ENCODE data around the gene MRPL12.

DNA sequence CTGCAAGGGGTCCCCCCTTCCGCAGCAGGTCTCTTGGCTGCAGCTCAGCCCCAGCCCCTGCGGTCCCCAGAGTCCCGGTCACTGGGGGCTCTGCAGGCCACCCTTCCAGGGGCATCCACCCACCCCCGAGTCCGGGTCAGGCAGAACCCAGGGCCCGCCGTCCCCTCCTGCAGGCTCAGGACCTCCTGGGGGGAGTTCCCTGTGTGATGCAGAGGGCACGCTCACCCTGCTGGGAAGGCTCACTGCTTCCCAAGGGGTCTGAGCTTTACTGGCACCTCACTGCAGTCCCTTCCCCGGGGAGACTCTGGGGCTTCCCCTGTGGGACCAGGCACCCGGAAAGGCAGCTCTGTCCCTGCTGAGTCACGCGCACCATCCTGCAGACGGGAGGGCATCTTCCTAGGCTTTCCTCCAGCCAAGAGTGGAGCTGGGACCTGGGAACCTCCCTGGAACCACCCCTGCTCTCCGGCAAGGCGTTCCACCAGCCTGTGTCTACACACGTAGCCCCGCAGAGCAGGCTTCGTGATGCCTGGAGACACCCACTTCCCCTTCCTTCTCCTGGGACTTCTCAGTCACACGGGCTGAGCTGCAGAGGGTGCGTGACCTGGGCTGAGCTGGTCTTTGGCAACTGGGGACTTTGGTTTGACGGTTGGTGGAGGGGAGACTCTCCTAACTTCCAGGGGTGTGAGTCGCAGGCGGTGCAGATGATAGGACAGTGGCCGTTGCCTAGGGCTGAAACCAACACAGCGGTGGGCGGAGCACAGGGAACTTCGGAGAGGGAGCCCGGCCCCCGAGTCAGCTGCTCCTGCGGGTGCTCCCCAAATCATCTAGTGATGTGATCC is 32.3 kb downstream of the MRPL12 start:
- TF ChIP-seq, protein P1, sequence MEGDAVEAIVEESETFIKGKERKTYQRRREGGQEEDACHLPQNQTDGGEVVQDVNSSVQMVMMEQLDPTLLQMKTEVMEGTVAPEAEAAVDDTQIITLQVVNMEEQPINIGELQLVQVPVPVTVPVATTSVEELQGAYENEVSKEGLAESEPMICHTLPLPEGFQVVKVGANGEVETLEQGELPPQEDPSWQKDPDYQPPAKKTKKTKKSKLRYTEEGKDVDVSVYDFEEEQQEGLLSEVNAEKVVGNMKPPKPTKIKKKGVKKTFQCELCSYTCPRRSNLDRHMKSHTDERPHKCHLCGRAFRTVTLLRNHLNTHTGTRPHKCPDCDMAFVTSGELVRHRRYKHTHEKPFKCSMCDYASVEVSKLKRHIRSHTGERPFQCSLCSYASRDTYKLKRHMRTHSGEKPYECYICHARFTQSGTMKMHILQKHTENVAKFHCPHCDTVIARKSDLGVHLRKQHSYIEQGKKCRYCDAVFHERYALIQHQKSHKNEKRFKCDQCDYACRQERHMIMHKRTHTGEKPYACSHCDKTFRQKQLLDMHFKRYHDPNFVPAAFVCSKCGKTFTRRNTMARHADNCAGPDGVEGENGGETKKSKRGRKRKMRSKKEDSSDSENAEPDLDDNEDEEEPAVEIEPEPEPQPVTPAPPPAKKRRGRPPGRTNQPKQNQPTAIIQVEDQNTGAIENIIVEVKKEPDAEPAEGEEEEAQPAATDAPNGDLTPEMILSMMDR (tag by site-specific recombination; IDR thresholded peaks at IDR 0.05) = no peak
- TF ChIP-seq SP7 (tag by site-specific recombination; IDR thresholded peaks at IDR 0.05) (peak; percentile 49; the same call in 1 of the 2 replicates), ZNF658 (tag by site-specific recombination; IDR thresholded peaks at IDR 0.05) (no peak), ZNF274 (IDR thresholded peaks at IDR 0.05; ENCODE audit: low read length) (no peak), ZNF274 (tag by site-specific recombination; IDR thresholded peaks at IDR 0.05; ENCODE audit: borderline replicate concordance) (no peak), TCF7L2 (IDR thresholded peaks at IDR 0.05; ENCODE audit: borderline replicate concordance, low read depth, low read length) (no peak), KLF16 (tag by site-specific recombination; IDR thresholded peaks at IDR 0.05) (no peak), BCL11A (tag by site-specific recombination; IDR thresholded peaks at IDR 0.05; ENCODE audit: low read depth) (no peak), YY1 (tag by site-specific recombination; IDR thresholded peaks at IDR 0.05) (no peak), ZNF544 (tag by site-specific recombination; IDR thresholded peaks at IDR 0.05) (no peak)
- TF ChIP-seq, protein P2, sequence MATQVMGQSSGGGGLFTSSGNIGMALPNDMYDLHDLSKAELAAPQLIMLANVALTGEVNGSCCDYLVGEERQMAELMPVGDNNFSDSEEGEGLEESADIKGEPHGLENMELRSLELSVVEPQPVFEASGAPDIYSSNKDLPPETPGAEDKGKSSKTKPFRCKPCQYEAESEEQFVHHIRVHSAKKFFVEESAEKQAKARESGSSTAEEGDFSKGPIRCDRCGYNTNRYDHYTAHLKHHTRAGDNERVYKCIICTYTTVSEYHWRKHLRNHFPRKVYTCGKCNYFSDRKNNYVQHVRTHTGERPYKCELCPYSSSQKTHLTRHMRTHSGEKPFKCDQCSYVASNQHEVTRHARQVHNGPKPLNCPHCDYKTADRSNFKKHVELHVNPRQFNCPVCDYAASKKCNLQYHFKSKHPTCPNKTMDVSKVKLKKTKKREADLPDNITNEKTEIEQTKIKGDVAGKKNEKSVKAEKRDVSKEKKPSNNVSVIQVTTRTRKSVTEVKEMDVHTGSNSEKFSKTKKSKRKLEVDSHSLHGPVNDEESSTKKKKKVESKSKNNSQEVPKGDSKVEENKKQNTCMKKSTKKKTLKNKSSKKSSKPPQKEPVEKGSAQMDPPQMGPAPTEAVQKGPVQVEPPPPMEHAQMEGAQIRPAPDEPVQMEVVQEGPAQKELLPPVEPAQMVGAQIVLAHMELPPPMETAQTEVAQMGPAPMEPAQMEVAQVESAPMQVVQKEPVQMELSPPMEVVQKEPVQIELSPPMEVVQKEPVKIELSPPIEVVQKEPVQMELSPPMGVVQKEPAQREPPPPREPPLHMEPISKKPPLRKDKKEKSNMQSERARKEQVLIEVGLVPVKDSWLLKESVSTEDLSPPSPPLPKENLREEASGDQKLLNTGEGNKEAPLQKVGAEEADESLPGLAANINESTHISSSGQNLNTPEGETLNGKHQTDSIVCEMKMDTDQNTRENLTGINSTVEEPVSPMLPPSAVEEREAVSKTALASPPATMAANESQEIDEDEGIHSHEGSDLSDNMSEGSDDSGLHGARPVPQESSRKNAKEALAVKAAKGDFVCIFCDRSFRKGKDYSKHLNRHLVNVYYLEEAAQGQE (tag by site-specific recombination; IDR thresholded peaks at IDR 0.05) = no peak

All from HEK293 (cell line).